HEK293 (cell line): ENCODE measurements around the gene KLC1.

Source experiments
- CTCF ChIA-PET: fragments of 350-600 bp; formaldehyde crosslinking; extraction: SDS; loops from one replicate; lab custom pipeline; 2021; ENCODE audit warnings: antibody characterized with exemption; lab: Yijun Ruan, JAX
- POLR2A ChIA-PET: fragments of 300-600 bp; formaldehyde crosslinking; extraction: SDS; loops from one replicate; lab custom pipeline; 2020; ENCODE audit warnings: antibody characterized with exemption, inconsistent platforms; lab: Yijun Ruan, JAX
- H3K27ac ChIP-seq: fragments of 200-500 bp; sonication (Bioruptor generic); 2 replicates; pipeline ENCODE4 v1.5.1; 2014; ENCODE audit warnings: low read depth, low read length, control low read depth, inconsistent platforms; ENCODE audit errors: extremely low read depth
- H3K36me3 ChIP-seq, 2 experiments: fragments of 200-500 bp in 1 of 2; sonication (Bioruptor generic) in 1 of 2; 1 replicate in 1 of 2; 2 replicates in 1 of 2; pipeline ENCODE4 v1.5.1; 2014 to 2017; ENCODE audit warnings: inconsistent platforms in 2 of 2, low read length in 2 of 2; ENCODE audit not compliant: control insufficient read depth in 2 of 2, insufficient read depth in 1 of 2
- H3K4me1 ChIP-seq: fragments of 200-500 bp; sonication (Bioruptor generic); 2 replicates; pipeline ENCODE4 v1.5.1; 2014; ENCODE audit warnings: mild to moderate bottlenecking, low read length, inconsistent platforms; ENCODE audit not compliant: control insufficient read depth, insufficient read depth
- H3K4me3 ChIP-seq: 2 replicates; pipeline ENCODE4 v1.5.1; 2011; ENCODE audit warnings: low read depth, mild to moderate bottlenecking, control low read depth, low read length, moderate library complexity
- H3K9me3 ChIP-seq: fragments of 200-500 bp; sonication (Bioruptor generic); 2 replicates; pipeline ENCODE4 v1.5.1; 2014; ENCODE audit warnings: low read depth, low read length, inconsistent platforms; ENCODE audit not compliant: control insufficient read depth, insufficient read depth
- KLF16 ChIP-seq: fragments of 450-650 bp; formaldehyde crosslinking; IDR thresholded peaks from 2 replicates; pipeline ENCODE4 v1.5.1; 2017; ENCODE audit warnings: missing biosample characterization, missing genetic modification characterization
- OVOL3 ChIP-seq: fragments of 450-650 bp; formaldehyde crosslinking; IDR thresholded peaks from 2 replicates; pipeline ENCODE4 v1.5.1; 2016; ENCODE audit warnings: missing biosample characterization, missing genetic modification characterization
- SP7 ChIP-seq: fragments of 450-650 bp; formaldehyde crosslinking; IDR thresholded peaks from 2 replicates; pipeline ENCODE4 v1.5.1; 2016; ENCODE audit warnings: missing biosample characterization, missing genetic modification characterization
- ZFHX2 ChIP-seq: fragments of 450-650 bp; formaldehyde crosslinking; conservative IDR thresholded peaks from 2 replicates; pipeline ENCODE4 v1.5.1; 2016; ENCODE audit warnings: missing biosample characterization, missing genetic modification characterization
- ZFP69B ChIP-seq: fragments of 450-650 bp; formaldehyde crosslinking; IDR thresholded peaks from 2 replicates; pipeline ENCODE4 v1.5.1; 2016; ENCODE audit warnings: missing biosample characterization, missing genetic modification characterization
- ZNF202 ChIP-seq: fragments of 450-650 bp; formaldehyde crosslinking; IDR thresholded peaks from 2 replicates; pipeline ENCODE4 v1.5.1; 2016; ENCODE audit warnings: missing biosample characterization, missing genetic modification characterization, borderline replicate concordance
- ZNF248 ChIP-seq: fragments of 450-650 bp; formaldehyde crosslinking; IDR thresholded peaks from 2 replicates; pipeline ENCODE4 v1.5.1; 2017; ENCODE audit warnings: missing biosample characterization, missing genetic modification characterization
- ZNF292 ChIP-seq: fragments of 450-650 bp; formaldehyde crosslinking; IDR thresholded peaks from 2 replicates; pipeline ENCODE4 v1.5.1; 2016; ENCODE audit warnings: low read depth, missing biosample characterization, missing genetic modification characterization, borderline replicate concordance
- ZNF350 ChIP-seq: fragments of 450-650 bp; formaldehyde crosslinking; IDR thresholded peaks from 2 replicates; pipeline ENCODE4 v1.5.0; 2017; ENCODE audit warnings: missing biosample characterization, mild to moderate bottlenecking, missing genetic modification characterization
- ZNF433 ChIP-seq: fragments of 450-650 bp; formaldehyde crosslinking; IDR thresholded peaks from 2 replicates; pipeline ENCODE4 v1.5.1; 2016; ENCODE audit warnings: missing biosample characterization, missing genetic modification characterization, low read depth
- ZNF521 ChIP-seq: fragments of 450-650 bp; formaldehyde crosslinking; IDR thresholded peaks from 2 replicates; pipeline ENCODE4 v1.5.1; 2017; ENCODE audit warnings: missing biosample characterization, mild to moderate bottlenecking, missing genetic modification characterization
- ZNF621 ChIP-seq: fragments of 450-650 bp; formaldehyde crosslinking; IDR thresholded peaks from 2 replicates; pipeline ENCODE4 v1.5.1; 2017; ENCODE audit warnings: missing biosample characterization, missing genetic modification characterization
- ZNF624 ChIP-seq: fragments of 450-650 bp; formaldehyde crosslinking; IDR thresholded peaks from 2 replicates; pipeline ENCODE4 v1.5.1; 2017; ENCODE audit warnings: missing biosample characterization, missing genetic modification characterization
- TF ChIP-seq, protein P1 (sequence below): fragments of 450-650 bp; formaldehyde crosslinking; IDR thresholded peaks from 2 replicates; pipeline ENCODE4 v1.5.1; 2016; ENCODE audit warnings: missing biosample characterization, missing genetic modification characterization
- TF ChIP-seq, protein P2 (sequence below): fragments of 450-650 bp; formaldehyde crosslinking; IDR thresholded peaks from 2 replicates; pipeline ENCODE4 v1.5.1; 2016; ENCODE audit warnings: missing biosample characterization, missing genetic modification characterization
- TF ChIP-seq, protein P3 (sequence below): fragments of 450-650 bp; formaldehyde crosslinking; IDR thresholded peaks from 2 replicates; pipeline ENCODE4 v1.5.1; 2016; ENCODE audit warnings: missing biosample characterization, missing genetic modification characterization, borderline replicate concordance

The KLC1 gene

DNA sequence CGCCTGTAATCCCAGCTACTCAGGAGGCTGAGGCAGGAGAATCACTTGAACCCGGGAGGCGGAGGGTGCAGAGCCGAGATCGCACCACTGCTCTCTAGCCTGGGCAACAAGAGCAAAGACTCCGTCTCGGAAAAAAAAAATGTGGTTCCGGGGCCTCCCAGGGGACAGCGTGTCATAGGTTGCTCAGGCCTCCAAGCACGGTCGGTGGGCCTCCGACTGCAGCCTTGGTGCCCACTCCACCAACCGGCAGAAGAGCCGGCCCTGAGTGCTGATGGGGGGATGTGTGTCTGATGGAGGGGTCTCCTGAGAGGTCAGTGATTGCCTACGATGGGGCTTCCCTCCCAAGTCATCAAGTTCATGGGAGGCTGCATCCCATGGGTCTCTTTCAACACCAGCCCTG, 102.5 kb downstream of the KLC1 start:
- TF ChIP-seq, protein P1, sequence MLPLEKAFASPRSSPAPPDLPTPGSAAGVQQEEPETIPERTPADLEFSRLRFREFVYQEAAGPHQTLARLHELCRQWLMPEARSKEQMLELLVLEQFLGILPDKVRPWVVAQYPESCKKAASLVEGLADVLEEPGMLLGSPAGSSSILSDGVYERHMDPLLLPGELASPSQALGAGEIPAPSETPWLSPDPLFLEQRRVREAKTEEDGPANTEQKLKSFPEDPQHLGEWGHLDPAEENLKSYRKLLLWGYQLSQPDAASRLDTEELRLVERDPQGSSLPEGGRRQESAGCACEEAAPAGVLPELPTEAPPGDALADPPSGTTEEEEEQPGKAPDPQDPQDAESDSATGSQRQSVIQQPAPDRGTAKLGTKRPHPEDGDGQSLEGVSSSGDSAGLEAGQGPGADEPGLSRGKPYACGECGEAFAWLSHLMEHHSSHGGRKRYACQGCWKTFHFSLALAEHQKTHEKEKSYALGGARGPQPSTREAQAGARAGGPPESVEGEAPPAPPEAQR (tag by site-specific recombination): no peak
- TF ChIP-seq ZNF292 (no peak), KLF16 (no peak), ZNF624 (tag by site-specific recombination) (no peak), ZNF433 (tag by site-specific recombination) (no peak), ZFHX2 (tag by site-specific recombination) (no peak), ZFP69B (no peak), ZNF521 (no peak), ZNF621 (no peak), OVOL3 (tag by site-specific recombination) (no peak)
- TF ChIP-seq, protein P2, sequence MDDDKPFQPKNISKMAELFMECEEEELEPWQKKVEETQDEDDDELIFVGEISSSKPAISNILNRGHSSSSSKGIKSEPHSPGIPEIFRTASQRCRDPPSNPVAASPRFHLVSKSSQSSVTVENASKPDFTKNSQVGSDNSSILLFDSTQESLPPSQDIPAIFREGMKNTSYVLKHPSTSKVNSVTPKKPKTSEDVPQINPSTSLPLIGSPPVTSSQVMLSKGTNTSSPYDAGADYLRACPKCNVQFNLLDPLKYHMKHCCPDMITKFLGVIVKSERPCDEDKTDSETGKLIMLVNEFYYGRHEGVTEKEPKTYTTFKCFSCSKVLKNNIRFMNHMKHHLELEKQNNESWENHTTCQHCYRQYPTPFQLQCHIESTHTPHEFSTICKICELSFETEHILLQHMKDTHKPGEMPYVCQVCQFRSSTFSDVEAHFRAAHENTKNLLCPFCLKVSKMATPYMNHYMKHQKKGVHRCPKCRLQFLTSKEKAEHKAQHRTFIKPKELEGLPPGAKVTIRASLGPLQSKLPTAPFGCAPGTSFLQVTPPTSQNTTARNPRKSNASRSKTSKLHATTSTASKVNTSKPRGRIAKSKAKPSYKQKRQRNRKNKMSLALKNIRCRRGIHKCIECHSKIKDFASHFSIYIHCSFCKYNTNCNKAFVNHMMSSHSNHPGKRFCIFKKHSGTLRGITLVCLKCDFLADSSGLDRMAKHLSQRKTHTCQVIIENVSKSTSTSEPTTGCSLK (tag by site-specific recombination): no peak
- TF ChIP-seq, all 188 proteins: peak for 0
- POLR2A ChIA-PET: interaction anchor here (0.6 kb wide), 1 partner anchor 200 kb away, joined by 3 read pairs; no protein-coding TSS in a partner anchor
- no peak overlapping the region for H3K4me3 ChIP-seq
- H3K9me3 ChIP-seq: no peaks in the 10 kb centered on the region
- peaks cover 0 to 82% of the 10 kb centered on the region in 2 experiments; a peak in 2 of 3 replicates for H3K36me3 ChIP-seq
- H3K4me1 ChIP-seq: no peaks in the 10 kb centered on the region
- CTCF ChIA-PET: no interaction called here
- no peak overlapping the region for H3K27ac ChIP-seq

DNA sequence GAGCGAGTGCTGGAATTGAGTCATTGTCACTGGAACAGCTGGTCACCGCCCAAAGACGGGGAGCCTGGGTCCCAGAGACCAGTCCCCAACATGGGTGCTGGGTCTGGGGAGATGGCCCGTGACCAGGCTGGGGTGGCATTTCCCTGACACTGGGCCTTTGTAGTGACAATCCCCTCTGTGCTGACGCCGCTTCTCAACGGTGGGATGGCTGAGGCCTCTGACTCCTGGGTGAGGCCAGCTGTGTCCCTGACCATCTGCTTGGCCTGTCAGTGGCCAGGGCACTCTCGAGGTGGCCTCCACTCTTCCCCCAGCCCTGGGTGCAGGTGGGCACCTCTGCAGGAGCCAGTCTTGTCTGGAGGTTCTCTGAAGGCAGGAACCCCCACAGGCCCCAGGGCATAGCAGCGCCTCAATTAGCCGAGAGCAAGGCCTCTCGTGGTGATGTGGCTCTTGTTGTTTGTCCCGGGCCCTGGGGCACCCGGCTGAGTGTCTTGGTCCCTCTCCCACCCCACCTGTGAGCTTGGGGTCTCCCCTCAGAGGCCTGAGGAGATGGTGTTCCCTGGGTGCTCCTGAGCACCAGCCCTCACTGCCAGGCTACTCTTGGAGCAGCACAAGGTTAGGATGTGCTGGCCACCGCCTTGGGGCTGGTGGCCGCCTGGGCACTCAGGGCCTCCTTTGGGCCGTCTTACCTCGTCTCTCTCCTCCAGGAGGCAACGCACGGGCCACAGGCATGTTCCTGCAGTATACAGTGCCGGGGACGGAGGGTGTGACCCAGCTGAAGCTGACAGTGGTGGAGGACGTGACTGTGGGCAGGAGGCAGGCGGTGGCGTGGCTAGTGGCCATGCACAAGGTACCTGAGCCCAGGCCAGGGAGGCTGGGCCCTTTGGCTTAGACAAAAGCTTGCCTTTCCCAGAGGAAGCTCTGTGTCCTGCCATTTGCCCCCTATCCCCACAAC, 103.2 kb downstream of the KLC1 start:
- peaks cover 0 to 88% of the 10 kb centered on the region in 2 experiments; a peak in 2 of 3 replicates for H3K36me3 ChIP-seq
- H3K9me3 ChIP-seq: no peaks in the 10 kb centered on the region
- TF ChIP-seq, protein P3, sequence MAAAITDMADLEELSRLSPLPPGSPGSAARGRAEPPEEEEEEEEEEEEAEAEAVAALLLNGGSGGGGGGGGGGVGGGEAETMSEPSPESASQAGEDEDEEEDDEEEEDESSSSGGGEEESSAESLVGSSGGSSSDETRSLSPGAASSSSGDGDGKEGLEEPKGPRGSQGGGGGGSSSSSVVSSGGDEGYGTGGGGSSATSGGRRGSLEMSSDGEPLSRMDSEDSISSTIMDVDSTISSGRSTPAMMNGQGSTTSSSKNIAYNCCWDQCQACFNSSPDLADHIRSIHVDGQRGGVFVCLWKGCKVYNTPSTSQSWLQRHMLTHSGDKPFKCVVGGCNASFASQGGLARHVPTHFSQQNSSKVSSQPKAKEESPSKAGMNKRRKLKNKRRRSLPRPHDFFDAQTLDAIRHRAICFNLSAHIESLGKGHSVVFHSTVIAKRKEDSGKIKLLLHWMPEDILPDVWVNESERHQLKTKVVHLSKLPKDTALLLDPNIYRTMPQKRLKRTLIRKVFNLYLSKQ (tag by site-specific recombination): no peak
- no peak for TF ChIP-seq ZNF621
- no peak overlapping the region for H3K4me3 ChIP-seq
- ChIA-PET POLR2A (interaction anchor here (0.6 to 0.8 kb wide), 2 partner anchors 13 to 201 kb away, joined by 3 read pairs; no protein-coding TSS in a partner anchor), CTCF (no interaction called here)
- no peaks in the 10 kb centered on the region for H3K4me1 ChIP-seq
- H3K27ac ChIP-seq: no peak overlapping the region

DNA sequence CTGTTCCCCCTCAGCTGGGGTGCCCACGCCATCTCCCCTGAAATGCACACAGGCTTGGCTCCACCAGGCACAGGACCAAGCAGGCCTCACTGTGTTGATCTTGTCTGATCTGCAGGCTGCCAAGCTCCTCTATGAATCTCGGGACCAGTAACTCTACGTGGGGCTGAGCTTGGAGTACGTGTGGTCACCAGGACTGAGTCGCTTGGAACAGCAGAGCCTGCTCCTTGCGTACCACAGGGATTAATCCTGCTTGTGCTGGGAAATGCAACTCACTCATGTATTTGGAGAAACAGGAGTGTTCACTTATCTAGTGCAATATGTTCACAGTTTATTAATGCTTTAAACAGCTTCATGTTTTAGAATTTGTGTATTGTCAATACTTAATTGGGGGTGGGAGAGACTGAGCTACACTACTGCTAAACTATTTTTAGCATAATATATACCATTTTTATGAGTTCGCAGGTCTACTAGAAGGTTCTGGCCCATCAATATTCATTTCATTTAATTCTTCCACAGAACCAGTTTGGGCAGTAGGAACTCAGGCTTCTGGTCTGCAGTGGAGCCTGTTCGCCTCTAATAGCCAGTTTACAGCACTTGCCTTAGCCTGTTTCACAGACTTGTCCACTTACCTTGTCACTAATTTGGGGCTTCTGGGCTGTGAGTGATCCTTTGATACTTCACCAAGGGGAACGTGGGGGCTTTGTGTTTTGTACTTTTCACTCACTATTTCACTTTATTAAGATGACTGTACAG, 104.0 kb downstream of the KLC1 start:
- no peaks in the 10 kb centered on the region for H3K4me1 ChIP-seq
- CTCF ChIA-PET: no interaction called here
- H3K27ac ChIP-seq: no peak overlapping the region
- H3K4me3 ChIP-seq: no peak overlapping the region
- POLR2A ChIA-PET: interaction anchor here (0.8 kb wide), 1 partner anchor 14 kb away, joined by 3 read pairs; no protein-coding TSS in a partner anchor
- H3K36me3 ChIP-seq: peaks cover 0 to 90% of the 10 kb centered on the region in 2 experiments; a peak in 2 of 3 replicates
- TF ChIP-seq ZNF248 (tag by site-specific recombination): no peak
- TF ChIP-seq ZNF202 (tag by site-specific recombination): no peak
- no peak for TF ChIP-seq ZNF350 (tag by site-specific recombination)
- TF ChIP-seq SP7 (tag by site-specific recombination): no peak
- H3K9me3 ChIP-seq: no peaks in the 10 kb centered on the region
